Gastroesophageal sphincter (tissue), 3 donors: ENCODE results near the gene OXNAD1.

ENCODE experiments used
- CTCF ChIP-seq, 4 experiments: fragments of 200-600 bp in 2 of 4; fragments of 450-650 bp in 2 of 4; sonication (generic) in 1 of 4; IDR thresholded peaks; one replicate each; pipeline ENCODE4 v1.5.1; 2017 to 2019; ENCODE audit warnings: antibody characterized with exemption in 4 of 4, mild to moderate bottlenecking in 2 of 4, moderate library complexity in 2 of 4
- POLR2A ChIP-seq, 2 donors: fragments of 450-650 bp; IDR thresholded peaks; one replicate each; pipeline ENCODE4 v1.6.1; 2017; ENCODE audit warnings: antibody characterized with exemption in 2 of 2, mild to moderate bottlenecking in 2 of 2, moderate library complexity in 1 of 2
- POLR2AphosphoS5 ChIP-seq: sonication (generic); formaldehyde crosslinking; IDR thresholded peaks from one replicate; pipeline ENCODE4 v1.6.1; 2017; ENCODE audit warnings: antibody characterized with exemption

DNA sequence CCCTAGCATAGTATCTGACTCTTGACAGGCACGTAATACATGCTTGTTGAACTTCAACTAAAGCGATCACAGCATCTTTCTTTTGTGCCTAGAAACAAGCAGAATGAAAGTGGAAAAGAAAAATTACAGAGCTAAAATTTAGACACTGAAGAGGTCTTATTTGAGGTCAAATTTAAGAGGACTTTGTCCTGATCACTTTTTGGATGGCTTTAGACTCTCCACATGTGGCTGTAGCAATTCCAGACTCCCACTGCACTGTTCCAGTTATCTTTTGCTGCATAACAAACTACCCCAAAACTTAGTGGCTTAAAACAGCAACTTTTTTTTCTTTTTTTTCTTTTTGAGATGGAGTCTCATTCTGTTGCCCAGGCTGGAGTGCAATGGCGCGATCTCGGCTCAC, 23.8 kb upstream of the OXNAD1 start:
- no peak for TF ChIP-seq CTCF (IDR thresholded peaks at IDR 0.05)
- TF ChIP-seq POLR2A (IDR thresholded peaks at IDR 0.05) = no peak
- TF ChIP-seq POLR2AphosphoS5 = no peak
